Body of pancreas (tissue), 4 donors: ENCODE results near the gene CD14. TPM values are rescaled to one million over a fixed set of nuclear protein-coding genes. Genes with fewer than 3 reads are reported as not detected.

Experiments used
- ATAC-seq: fragments of 150-250 bp; one replicate; pipeline ENCODE4 v1.9.1; 2016
- DNase-seq, 4 donors: peaks; one replicate each; pipeline ENCODE4 v3.0.0-alpha.2; 2019
- H3K27ac ChIP-seq, 4 donors: fragments of 200-600 bp; sonication (generic); 1 replicate in 3 of 4; 2 replicates in 1 of 4; pipeline versions ENCODE4 v1.5.1 to v1.6.1; 2016 to 2019; ENCODE audit warnings: mild to moderate bottlenecking in 1 of 4, mixed read lengths in 1 of 4, moderate library complexity in 1 of 4
- H3K27me3 ChIP-seq, 2 donors: fragments of 200-600 bp; sonication (generic); one replicate each; pipeline ENCODE4 v1.6.0; 2016; ENCODE audit warnings: mild to moderate bottlenecking in 1 of 2
- H3K36me3 ChIP-seq, 2 donors: fragments of 200-600 bp; sonication (generic); replicated peaks in 1 of 2; 2 replicates each; pipeline ENCODE4 v1.5.1; 2016; ENCODE audit warnings: low read depth in 2 of 2; ENCODE audit not compliant: insufficient read depth in 1 of 2
- H3K4me1 ChIP-seq: fragments of 200-600 bp; sonication (generic); one replicate; pipeline ENCODE4 v1.6.0; 2016
- H3K4me3 ChIP-seq, 2 donors: fragments of 200-600 bp; sonication (generic); 1 replicate in 1 of 2; 2 replicates in 1 of 2; pipeline ENCODE4 v1.5.1; 2016 to 2019
- H3K9me3 ChIP-seq, 3 donors: fragments of 200-600 bp; sonication (generic); 1 replicate in 2 of 3; 2 replicates in 1 of 3; pipeline ENCODE4 v1.5.1; 2016
- POLR2A ChIP-seq, 3 donors: fragments of 450-650 bp; IDR thresholded peaks; one replicate each; pipeline ENCODE4 v1.6.1; 2016; ENCODE audit warnings: antibody characterized with exemption in 3 of 3, mild to moderate bottlenecking in 2 of 3
- WGBS, 2 donors: methylation state at CpG; one replicate each; pipeline ENCODE4 v1.1.5; 2017; 5-methylcytosine and 5-hydroxymethylcytosine counted together
- intact Hi-C: fragments of 100-400 bp; cut with DNase I; formaldehyde crosslinking; loops from one replicate; pipeline ENCODE4 v1.15.1; 2023
- microRNA-seq, 2 donors: library from miRNA; unstranded; fragments of <30 nt; microRNA quantifications; one replicate each; pipeline ENCODE4, GENCODE V29; 2016; ENCODE audit warnings: borderline number of aligned reads in 2 of 2, borderline replicate concordance in 2 of 2
- total RNA-seq, 2 donors: library from RNA; depleted of rRNA; stranded (reverse); fragments of >200 nt; gene quantifications; one replicate each; pipeline ENCODE4 v1.1.0, GENCODE V29; 2016
- TF ChIP-seq, protein P1 (sequence below), 7 experiments: fragments of 450-650 bp in 4 of 7; fragments of 200-600 bp in 3 of 7; sonication (generic) in 3 of 7; IDR thresholded peaks; one replicate each; pipeline ENCODE4 v1.5.1; 2016 to 2019; ENCODE audit warnings: antibody characterized with exemption in 7 of 7

CD14 gene
- total RNA-seq, 2 donors from 2014 or later: 19.2 to 62.6 TPM

DNA sequence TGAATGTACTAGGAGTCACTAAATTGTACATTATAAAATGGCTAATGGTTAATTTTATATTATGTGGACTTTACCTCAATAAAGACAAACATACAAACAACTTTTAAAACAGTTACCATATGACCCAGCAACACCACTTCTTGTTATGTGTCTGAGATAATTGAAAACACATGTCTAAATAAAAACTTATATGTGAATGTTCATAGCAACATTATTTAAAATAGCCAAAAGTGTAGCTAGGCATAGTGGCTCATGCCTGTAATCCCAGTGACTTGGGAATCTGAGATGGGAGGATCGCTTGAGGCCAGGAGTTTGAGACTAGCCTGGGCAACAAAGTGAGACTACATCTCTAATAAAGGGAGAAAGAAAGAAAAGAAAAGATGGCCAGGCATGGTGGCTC, 45.5 kb downstream of the CD14 start:
- 79 to 100% methylated on average over 1 of the region's 1 CpG for WGBS, 2 donors
- no peak for DNase-seq
- H3K36me3 ChIP-seq: no peaks in the 10 kb centered on the region
- intact Hi-C loops: no loop called here
- H3K27ac ChIP-seq: no peak overlapping the region
- H3K9me3 ChIP-seq: no peaks in the 10 kb centered on the region
- H3K27me3 ChIP-seq: no peaks in the 10 kb centered on the region
- no peak for ATAC-seq
- H3K4me3 ChIP-seq: no peak overlapping the region
- no peaks in the 10 kb centered on the region for H3K4me1 ChIP-seq
- no peak for TF ChIP-seq POLR2A (IDR thresholded peaks at IDR 0.05)
- TF ChIP-seq, protein P1, sequence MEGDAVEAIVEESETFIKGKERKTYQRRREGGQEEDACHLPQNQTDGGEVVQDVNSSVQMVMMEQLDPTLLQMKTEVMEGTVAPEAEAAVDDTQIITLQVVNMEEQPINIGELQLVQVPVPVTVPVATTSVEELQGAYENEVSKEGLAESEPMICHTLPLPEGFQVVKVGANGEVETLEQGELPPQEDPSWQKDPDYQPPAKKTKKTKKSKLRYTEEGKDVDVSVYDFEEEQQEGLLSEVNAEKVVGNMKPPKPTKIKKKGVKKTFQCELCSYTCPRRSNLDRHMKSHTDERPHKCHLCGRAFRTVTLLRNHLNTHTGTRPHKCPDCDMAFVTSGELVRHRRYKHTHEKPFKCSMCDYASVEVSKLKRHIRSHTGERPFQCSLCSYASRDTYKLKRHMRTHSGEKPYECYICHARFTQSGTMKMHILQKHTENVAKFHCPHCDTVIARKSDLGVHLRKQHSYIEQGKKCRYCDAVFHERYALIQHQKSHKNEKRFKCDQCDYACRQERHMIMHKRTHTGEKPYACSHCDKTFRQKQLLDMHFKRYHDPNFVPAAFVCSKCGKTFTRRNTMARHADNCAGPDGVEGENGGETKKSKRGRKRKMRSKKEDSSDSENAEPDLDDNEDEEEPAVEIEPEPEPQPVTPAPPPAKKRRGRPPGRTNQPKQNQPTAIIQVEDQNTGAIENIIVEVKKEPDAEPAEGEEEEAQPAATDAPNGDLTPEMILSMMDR (IDR thresholded peaks at IDR 0.05): no peak

Small RNA genes lying within 50 kb of the gene (microRNA-seq; reads per million reads assigned to microRNA genes)
- 0 to 0.90 reads per million in 2 donors for gene MIR3655

Other genes starting within 250 kb of the CD14 start
- gene ANKHD1, start 231.3 kb downstream of the CD14 start, total RNA-seq: 100 to 1,000 TPM; 114 to 131 TPM
- gene EIF4EBP3, start 85.5 kb downstream of the CD14 start, total RNA-seq: 1 to 10 TPM in 1 of 2 donors, not detected in 1; 7.3 TPM
- 10 to 100 TPM; 10.9 to 12.5 TPM for gene SRA1, start 75.7 kb downstream of the CD14 start, total RNA-seq
- gene APBB3, start 68.6 kb downstream of the CD14 start, total RNA-seq: 10 to 100 TPM; 27.0 to 28.3 TPM
- gene SLC35A4, start 68.3 kb downstream of the CD14 start, total RNA-seq: 10 to 100 TPM; 18.5 to 39.4 TPM
- gene TMCO6, start 6.3 kb upstream of the CD14 start, total RNA-seq: 10 to 100 TPM; 14.5 to 58.7 TPM
- 10 to 100 TPM; 36.6 to 46.1 TPM for gene NDUFA2, start 14.5 kb upstream of the CD14 start, total RNA-seq
- 100 to 1,000 TPM in 1 of 2 donors, 10 to 100 TPM in 1; 62.6 to 134 TPM for gene IK, start 14.7 kb upstream of the CD14 start, total RNA-seq
- gene WDR55, start 31.7 kb upstream of the CD14 start, total RNA-seq: 10 to 100 TPM; 14.5 to 16.1 TPM
- gene DND1, start 40.4 kb upstream of the CD14 start, total RNA-seq: 1 to 10 TPM; 1.8 to 2.6 TPM
- gene HARS1, start 58.2 kb upstream of the CD14 start, total RNA-seq: 10 to 100 TPM; 46.2 to 52.4 TPM
- gene HARS2, start 58.3 kb upstream of the CD14 start, total RNA-seq: 10 to 100 TPM; 13.7 to 23.7 TPM
- 10 to 100 TPM; 16.1 to 27.0 TPM for gene ZMAT2, start 67.3 kb upstream of the CD14 start, total RNA-seq
- not detected for gene PCDHA1, start 153.0 kb upstream of the CD14 start, total RNA-seq
- gene PCDHA2, start 161.7 kb upstream of the CD14 start, total RNA-seq: 1 to 10 TPM in 1 of 2 donors, under 1 TPM in 1; 0.26 to 1.3 TPM
- 1 to 10 TPM in 1 of 2 donors, under 1 TPM in 1; 0.99 to 1.0 TPM for gene PCDHA3, start 167.9 kb upstream of the CD14 start, total RNA-seq
- gene PCDHA4, start 173.9 kb upstream of the CD14 start, total RNA-seq: 1 to 10 TPM; 2.0 to 3.1 TPM
- gene PCDHA5, start 188.4 kb upstream of the CD14 start, total RNA-seq: 1 to 10 TPM; 2.3 to 4.0 TPM
- gene PCDHA6, start 194.8 kb upstream of the CD14 start, total RNA-seq: 1 to 10 TPM; 3.4 to 5.9 TPM
- 1 to 10 TPM; 1.3 to 3.3 TPM for gene PCDHA7, start 201.1 kb upstream of the CD14 start, total RNA-seq
- gene PCDHA8, start 208.0 kb upstream of the CD14 start, total RNA-seq: 1 to 10 TPM; 2.1 to 4.6 TPM
- gene PCDHA9, start 215.2 kb upstream of the CD14 start, total RNA-seq: 1 to 10 TPM; 1.3 to 3.3 TPM
- gene PCDHA10, start 222.7 kb upstream of the CD14 start, total RNA-seq: 1 to 10 TPM; 3.1 to 6.6 TPM
- gene PCDHA11, start 235.8 kb upstream of the CD14 start, total RNA-seq: 1 to 10 TPM; 3.6 to 4.9 TPM
- gene PCDHA12, start 242.1 kb upstream of the CD14 start, total RNA-seq: 1 to 10 TPM; 3.6 to 3.9 TPM
- gene PCDHA13, start 248.9 kb upstream of the CD14 start, total RNA-seq: 1 to 10 TPM; 2.3 to 7.6 TPM